Activated CD4-positive, CD25-positive, alpha-beta regulatory T cell treated with anti-CD3 and anti-CD28 coated beads, Interleukin-2, amount 50 U/mL, for 72 hours (primary cell): ENCODE results near the gene NPIPB8.
"Not testable (repeated sequence)": the region's sequence is repeated elsewhere in the genome, so short reads cannot be mapped to it uniquely, and the experiment has no call there.

Experiments
- DNase-seq: peaks from one replicate; pipeline ENCODE4 v3.0.0; 2021

NPIPB8 gene

GRCh38 chr16:28636093-28636823, 1.6 kb upstream of the NPIPB8 start:
- DNase-seq: not testable (repeated sequence)

- not testable (repeated sequence) for DNase-seq
Observed at GRCh38 chr16:28638359-28638758, 494 bp downstream of the NPIPB8 start.

- DNase-seq: not testable (repeated sequence)
Observed at GRCh38 chr16:28639959-28640358, 2.1 kb downstream of the NPIPB8 start.

- DNase-seq: not testable (repeated sequence)
Observed at GRCh38 chr16:28666264-28666663, 28.4 kb downstream of the NPIPB8 start.

GRCh38 chr16:28667480-28667879, 29.6 kb downstream of the NPIPB8 start:
- not testable (repeated sequence) for DNase-seq

GRCh38 chr16:28668199-28668598, 30.3 kb downstream of the NPIPB8 start:
- DNase-seq: not testable (repeated sequence)

- DNase-seq: not testable (repeated sequence)
Observed at GRCh38 chr16:28688327-28688952, 50.6 kb downstream of the NPIPB8 start.

GRCh38 chr16:28689425-28689824, 51.6 kb downstream of the NPIPB8 start:
- not testable (repeated sequence) for DNase-seq

- DNase-seq: not testable (repeated sequence)
Observed at GRCh38 chr16:28691722-28692121, 53.9 kb downstream of the NPIPB8 start.

- not testable (repeated sequence) for DNase-seq
Observed at GRCh38 chr16:28693257-28693950, 55.5 kb downstream of the NPIPB8 start.

GRCh38 chr16:28699792-28700191, 61.9 kb downstream of the NPIPB8 start:
- not testable (repeated sequence) for DNase-seq

- not testable (repeated sequence) for DNase-seq
Observed at GRCh38 chr16:28700349-28700748, 62.5 kb downstream of the NPIPB8 start.

- not testable (repeated sequence) for DNase-seq
Observed at GRCh38 chr16:28701384-28701783, 63.5 kb downstream of the NPIPB8 start.

GRCh38 chr16:28704246-28704645, 66.4 kb downstream of the NPIPB8 start:
- DNase-seq: not testable (repeated sequence)
